HG03558 (cell line): ENCODE measurements around the gene FAU.
A peak's percentile ranks its signal among the peaks of the same experiment; 100 is the strongest.

Experiments used
- ATAC-seq: cut with Tn5 transposase; IDR thresholded peaks from one replicate; pipeline ENCODE4 v1.9.1; 2021; ENCODE audit warnings: moderate number of reproducible peaks; ENCODE audit not compliant: unreplicated experiment; ENCODE audit errors: extremely low read depth

Gene FAU

GRCh38 chr11:65085446-65085845, 36.5 kb downstream of the FAU start:
- no peak for ATAC-seq

- no peak for ATAC-seq
These were observed 37.1 kb downstream of the FAU start for GRCh38 chr11:65084598-65085375.

GRCh38 chr11:65083834-65084597, 37.9 kb downstream of the FAU start, which contains the start of the genes CDCA5 and ZFPL1:
Gene CDCA5, minus strand, starts transcription at chr11:65084040. Its CDS starts 62 bp downstream, at chr11:65083978.
Gene ZFPL1, plus strand, starts transcription at chr11:65084222. Its CDS starts 477 bp downstream, at chr11:65084699.
- ATAC-seq, result peak; percentile 56

- no peak for ATAC-seq
These were observed 38.6 kb downstream of the FAU start for GRCh38 chr11:65083134-65083833.

GRCh38 chr11:65078786-65079342, 43.1 kb downstream of the FAU start:
- no peak for ATAC-seq

- no peak for ATAC-seq
These were observed 43.8 kb downstream of the FAU start for GRCh38 chr11:65078151-65078550.

- ATAC-seq, result no peak
These were observed 44.5 kb downstream of the FAU start for GRCh38 chr11:65077451-65077850.

GRCh38 chr11:65072631-65072966, 49.3 kb downstream of the FAU start:
- ATAC-seq, result no peak

GRCh38 chr11:65071907-65072630, 49.9 kb downstream of the FAU start:
- no peak for ATAC-seq
